CD14-positive monocyte (primary cell): ENCODE results near the gene PDE8A. TPM values are rescaled to one million over a fixed set of nuclear protein-coding genes. Genes with fewer than 3 reads are reported as not detected.

Experiments
- DNase-seq, 3 donors: peaks; one replicate each; pipeline ENCODE4 v3.0.0-alpha.2; 2011 to 2022
- H2AFZ ChIP-seq: 2 replicates; pipeline ENCODE4 v1.6.0; 2012; ENCODE audit warnings: mild to moderate bottlenecking, low read depth, low read length, inconsistent platforms; ENCODE audit not compliant: insufficient read depth, poor library complexity, severe bottlenecking
- H3K27ac ChIP-seq, 2 donors: 1 replicate in 1 of 2; 2 replicates in 1 of 2; pipeline ENCODE4 v1.5.1; 2012 to 2013; ENCODE audit warnings: low read length in 2 of 2, control low read depth in 1 of 2, inconsistent platforms in 1 of 2, low read depth in 1 of 2, mild to moderate bottlenecking in 1 of 2
- H3K27me3 ChIP-seq, 2 donors: one replicate each; pipeline versions ENCODE4 v1.6.0 to v1.6.1; 2011 to 2013; ENCODE audit warnings: low read length in 2 of 2; ENCODE audit not compliant: control insufficient read depth in 2 of 2, insufficient read depth in 2 of 2
- H3K36me3 ChIP-seq, 2 donors: replicated peaks in 1 of 2; 1 replicate in 1 of 2; 2 replicates in 1 of 2; pipeline versions ENCODE4 v1.5.1 to v1.6.1; 2012 to 2013; ENCODE audit warnings: low read length in 2 of 2, control low read depth in 1 of 2, inconsistent platforms in 1 of 2, mild to moderate bottlenecking in 1 of 2; ENCODE audit not compliant: insufficient read depth in 2 of 2, control insufficient read depth in 1 of 2
- H3K4me1 ChIP-seq, 2 donors: 1 replicate in 1 of 2; 2 replicates in 1 of 2; pipeline versions ENCODE4 v1.5.1 to v1.6.1; 2012 to 2013; ENCODE audit warnings: low read length in 2 of 2, control low read depth in 1 of 2, inconsistent platforms in 1 of 2, mild to moderate bottlenecking in 1 of 2, moderate library complexity in 1 of 2; ENCODE audit not compliant: insufficient read depth in 2 of 2, control insufficient read depth in 1 of 2
- H3K4me2 ChIP-seq: replicated peaks from 2 replicates; pipeline ENCODE3; 2012; ENCODE audit warnings: low read length, moderate library complexity, mild to moderate bottlenecking; ENCODE audit not compliant: poor library complexity, severe bottlenecking; ENCODE audit errors: extremely low read depth
- H3K4me3 ChIP-seq, 3 experiments: fragments of 200-600 bp in 1 of 3; sonication (generic) in 1 of 3; replicated peaks in 1 of 3; 1 replicate in 2 of 3; 2 replicates in 1 of 3; pipeline ENCODE4 v1.5.1; 2011 to 2013; ENCODE audit warnings: low read length in 3 of 3, mild to moderate bottlenecking in 3 of 3, control low read depth in 2 of 3, low read depth in 2 of 3, inconsistent platforms in 1 of 3, moderate library complexity in 1 of 3
- H3K79me2 ChIP-seq: 2 replicates; pipeline ENCODE4 v1.6.0; 2012; ENCODE audit warnings: mild to moderate bottlenecking, control low read depth, inconsistent platforms, low read length, moderate library complexity; ENCODE audit not compliant: insufficient read depth
- H3K9ac ChIP-seq: 2 replicates; pipeline ENCODE4 v1.6.0; 2017; ENCODE audit warnings: low read length, mild to moderate bottlenecking; ENCODE audit not compliant: insufficient read depth, poor library complexity, severe bottlenecking
- H3K9me3 ChIP-seq, 2 donors: replicated peaks in 1 of 2; 1 replicate in 1 of 2; 2 replicates in 1 of 2; pipeline versions ENCODE4 v1.5.1 to v1.6.1; 2012 to 2013; ENCODE audit warnings: low read length in 2 of 2, control low read depth in 1 of 2; ENCODE audit not compliant: control insufficient read depth in 1 of 2, insufficient read depth in 1 of 2
- H4K20me1 ChIP-seq: 2 replicates; pipeline ENCODE4 v1.6.0; 2012; ENCODE audit warnings: mild to moderate bottlenecking, low read length, control low read depth, moderate library complexity; ENCODE audit not compliant: insufficient read depth
- H3K27ac Mint-ChIP-seq, 7 donors: one replicate each; pipeline ENCODE4 v1.8.0; 2020; ENCODE audit warnings: mild to moderate bottlenecking in 7 of 7, mixed read lengths in 7 of 7, moderate library complexity in 6 of 7, inconsistent platforms in 2 of 7
- H3K27me3 Mint-ChIP-seq, 3 donors: one replicate each; pipeline ENCODE4 v1.8.0; 2021 to 2022; ENCODE audit warnings: low read depth in 3 of 3, mild to moderate bottlenecking in 3 of 3, mixed read lengths in 3 of 3, moderate library complexity in 3 of 3, inconsistent platforms in 1 of 3
- H3K36me3 Mint-ChIP-seq, 2 donors: one replicate each; pipeline ENCODE4 v1.8.0; 2020; ENCODE audit warnings: mixed read lengths in 2 of 2, inconsistent platforms in 1 of 2, mild to moderate bottlenecking in 1 of 2
- H3K4me1 Mint-ChIP-seq: one replicate; pipeline ENCODE4 v1.8.0; 2020; ENCODE audit warnings: mild to moderate bottlenecking, mixed read lengths
- H3K4me3 Mint-ChIP-seq, 2 donors: one replicate each; pipeline ENCODE4 v1.8.0; 2020; ENCODE audit warnings: mild to moderate bottlenecking in 2 of 2, mixed read lengths in 2 of 2, moderate library complexity in 1 of 2
- H3K9me3 Mint-ChIP-seq, 7 donors: one replicate each; pipeline ENCODE4 v1.8.0; 2020 to 2022; ENCODE audit warnings: mixed read lengths in 7 of 7, mild to moderate bottlenecking in 6 of 7, moderate library complexity in 6 of 7, inconsistent platforms in 2 of 7
- CTCF ChIP-seq: fragments of 200-600 bp; IDR thresholded peaks from one replicate; pipeline ENCODE4 v1.8.0; 2022; ENCODE audit warnings: antibody characterized with exemption, mild to moderate bottlenecking
- WGBS: methylation state at CpG from one replicate; pipeline ENCODE4 v1.1.5; 2013; ENCODE audit warnings: missing lambda C conversion rate; ENCODE audit not compliant: insufficient coverage; 5-methylcytosine and 5-hydroxymethylcytosine counted together
- intact Hi-C, 2 donors: fragments of 100-400 bp; cut with micrococcal nuclease; formaldehyde crosslinking; loops; one replicate each; pipeline versions ENCODE4 v1.15.0 to v1.15.1; 2023
- polyA minus RNA-seq: library from RNA; depleted of rRNA, polyadenylated mRNA; stranded (reverse); fragments of >200 nt; gene quantifications from 2 replicates; pipeline ENCODE4 v1.2.3, GENCODE V29; 2012
- polyA plus RNA-seq, 3 donors: library from polyadenylated mRNA; depleted of rRNA in 1 of 3; unstranded in 2 of 3; stranded (reverse) in 1 of 3; fragments of 300-500 nt in 2 of 3; fragments of >200 nt in 1 of 3; fragmentation: Illumina TruSeq in 2 of 3; gene quantifications; 1 replicate in 2 of 3; 2 replicates in 1 of 3; pipeline ENCODE4 v1.2.3, GENCODE V29; 2012 to 2021
- total RNA-seq, 12 experiments: library from RNA in 1 of 12; stranded (reverse) in 1 of 12; fragments of 120-200 nt in 1 of 12; gene quantifications; one replicate each; pipeline ENCODE4 v1.2.4 and lab custom pipeline; 2013 to 2026; ENCODE audit warnings: mixed read lengths in 6 of 12, inconsistent platforms in 1 of 12

The PDE8A gene, protein sequence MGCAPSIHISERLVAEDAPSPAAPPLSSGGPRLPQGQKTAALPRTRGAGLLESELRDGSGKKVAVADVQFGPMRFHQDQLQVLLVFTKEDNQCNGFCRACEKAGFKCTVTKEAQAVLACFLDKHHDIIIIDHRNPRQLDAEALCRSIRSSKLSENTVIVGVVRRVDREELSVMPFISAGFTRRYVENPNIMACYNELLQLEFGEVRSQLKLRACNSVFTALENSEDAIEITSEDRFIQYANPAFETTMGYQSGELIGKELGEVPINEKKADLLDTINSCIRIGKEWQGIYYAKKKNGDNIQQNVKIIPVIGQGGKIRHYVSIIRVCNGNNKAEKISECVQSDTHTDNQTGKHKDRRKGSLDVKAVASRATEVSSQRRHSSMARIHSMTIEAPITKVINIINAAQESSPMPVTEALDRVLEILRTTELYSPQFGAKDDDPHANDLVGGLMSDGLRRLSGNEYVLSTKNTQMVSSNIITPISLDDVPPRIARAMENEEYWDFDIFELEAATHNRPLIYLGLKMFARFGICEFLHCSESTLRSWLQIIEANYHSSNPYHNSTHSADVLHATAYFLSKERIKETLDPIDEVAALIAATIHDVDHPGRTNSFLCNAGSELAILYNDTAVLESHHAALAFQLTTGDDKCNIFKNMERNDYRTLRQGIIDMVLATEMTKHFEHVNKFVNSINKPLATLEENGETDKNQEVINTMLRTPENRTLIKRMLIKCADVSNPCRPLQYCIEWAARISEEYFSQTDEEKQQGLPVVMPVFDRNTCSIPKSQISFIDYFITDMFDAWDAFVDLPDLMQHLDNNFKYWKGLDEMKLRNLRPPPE
- total RNA-seq (2013) = 20.6 TPM
- polyA plus RNA-seq = 10 to 100 TPM in 1 of 3 donors, 1 to 10 TPM in 2; 2.8 to 33.4 (median 4.9) TPM
- 18.0 and 21.2 TPM in 2 replicates for polyA minus RNA-seq
- total RNA-seq (lab: John Stamatoyannopoulos, UW) = 23.5 to 62.9 (median 48.8) reads per million in 11 experiments

DNA sequence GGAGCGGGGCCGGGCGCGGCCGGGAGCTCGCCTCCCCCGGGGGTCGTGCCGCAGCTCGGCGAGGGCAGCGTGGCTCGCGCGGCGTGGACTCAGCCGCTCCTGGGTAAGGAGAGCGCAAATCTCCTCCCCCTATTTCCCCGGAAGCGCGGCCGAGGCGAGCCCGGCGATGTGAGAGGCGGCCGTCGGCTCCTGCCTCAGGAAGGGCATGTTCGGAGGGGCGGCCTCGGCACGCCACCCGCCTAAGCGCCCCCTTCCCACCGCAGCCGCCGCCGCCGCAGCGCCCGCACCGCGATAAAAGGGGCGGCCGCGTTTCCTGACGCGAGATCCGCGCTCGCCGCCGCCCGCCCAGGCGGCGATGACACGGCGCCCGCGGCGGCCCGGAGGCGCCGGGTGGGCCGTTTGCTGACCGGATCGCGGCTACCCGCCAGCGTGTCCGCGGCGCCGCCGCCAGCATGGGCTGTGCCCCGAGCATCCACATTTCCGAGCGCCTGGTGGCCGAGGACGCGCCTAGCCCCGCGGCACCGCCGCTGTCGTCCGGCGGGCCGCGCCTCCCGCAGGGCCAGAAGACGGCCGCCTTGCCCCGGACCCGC is at the start of gene PDE8A:
Gene PDE8A (plus strand): TSS at position 146 of the 590 bp plus-strand sequence. CDS start 307 bp downstream, at position 453.
- H3K27ac Mint-ChIP-seq = peak within 1 kb of the TSS; percentile 93 to 98 (median 97)
- WGBS = under 1% methylated on average over 95 of the region's 95 CpGs
- Histone ChIP-seq H3K9me3 (no peaks in the 10 kb centered on the region), H3K4me2 (peak within 1 kb of the TSS; percentile 85), H3K36me3 (no peaks in the 10 kb centered on the region), H3K9ac (peak within 1 kb of the TSS; percentile 88), H3K4me3 (peak within 1 kb of the TSS; percentile 87 to 97 (median 96)), H4K20me1 (peaks cover 40% of the 10 kb centered on the region), H3K27ac (peak within 1 kb of the TSS; percentile 92 to 94), H2AFZ (peak within 1 kb of the TSS; percentile 92), H3K4me1 (peaks cover 22 to 26% of the 10 kb centered on the region in 2 donors), H3K27me3 (peaks cover 0 to 9% of the 10 kb centered on the region in 2 donors), H3K79me2 (peaks cover 40% of the 10 kb centered on the region)
- DNase-seq = peak; percentile 32 to 44 (median 35)
- no peak for TF ChIP-seq CTCF
- H3K4me1 Mint-ChIP-seq = peaks cover 43% of the 10 kb centered on the region
- intact Hi-C loops = loop anchor here in 1 of 2 donors (5.0 to 10.0 kb wide), 2 partner anchors 60 to 267 kb away; partner anchors contain the start of gene SEC11A
- peaks cover 14 to 24% (median 15%) of the 10 kb centered on the region in 3 donors for H3K27me3 Mint-ChIP-seq
- peaks cover 0 to 5% of the 10 kb centered on the region in 2 donors for H3K36me3 Mint-ChIP-seq
- no peaks in the 10 kb centered on the region for H3K9me3 Mint-ChIP-seq
- peak within 1 kb of the TSS; percentile 97 to 99 for H3K4me3 Mint-ChIP-seq
